Activated CD4-positive, alpha-beta T cell treated with anti-CD3 and anti-CD28 coated beads, Interleukin-2, amount 10 ng/mL, durations not matched to agents 7 days and 5 days (primary cell): ENCODE results near the gene MCF2L2. TPM values are rescaled to one million over a fixed set of nuclear protein-coding genes. Genes with fewer than 3 reads are reported as not detected.

Experiments used
- CTCF ChIA-PET: fragments of 350-600 bp; sonication (Branson Sonifier 250); formaldehyde crosslinking; loops from one replicate; lab custom pipeline; 2021; ENCODE audit warnings: antibody characterized with exemption; lab: Charles Lee
- POLR2A ChIA-PET: fragments of 350-600 bp; sonication (Branson Sonifier 250); formaldehyde crosslinking; loops from one replicate; lab custom pipeline; 2021; ENCODE audit warnings: antibody characterized with exemption; lab: Charles Lee
- DNase-seq: peaks from one replicate; pipeline ENCODE4 v3.0.0-alpha.2; 2020
- H3K27ac Mint-ChIP-seq: one replicate; pipeline ENCODE4 v1.8.0; 2021; ENCODE audit warnings: mild to moderate bottlenecking, moderate library complexity, mixed read lengths
- H3K27me3 Mint-ChIP-seq: one replicate; pipeline ENCODE4 v1.8.0; 2021; ENCODE audit warnings: mixed read lengths
- H3K36me3 Mint-ChIP-seq: one replicate; pipeline ENCODE4 v1.8.0; 2021; ENCODE audit warnings: low read depth, mixed read lengths
- H3K4me1 Mint-ChIP-seq: one replicate; pipeline ENCODE4 v1.8.0; 2021; ENCODE audit warnings: mixed read lengths
- H3K4me3 Mint-ChIP-seq: one replicate; pipeline ENCODE4 v1.8.0; 2021; ENCODE audit warnings: mild to moderate bottlenecking, moderate library complexity, mixed read lengths
- H3K9me3 Mint-ChIP-seq: one replicate; pipeline ENCODE4 v1.8.0; 2021; ENCODE audit warnings: mixed read lengths
- total RNA-seq, 2 experiments: library from RNA; stranded (reverse); gene quantifications; one replicate each; pipeline ENCODE4 v1.2.3, GENCODE V29; 2021

MCF2L2 gene
- total RNA-seq, 2 experiments from 2014 or later = 3.6 to 5.4 TPM

GRCh38 chr3:183327343-183327742 lies 101.1 kb downstream of the MCF2L2 start:
- H3K36me3 Mint-ChIP-seq = no peaks in the 10 kb centered on the region
- ChIA-PET CTCF (no interaction called here), POLR2A (no interaction called here)
- no peak for DNase-seq
- H3K27ac Mint-ChIP-seq = no peak overlapping the region
- H3K4me1 Mint-ChIP-seq = peaks cover 19% of the 10 kb centered on the region
- H3K27me3 Mint-ChIP-seq = no peaks in the 10 kb centered on the region
- no peak overlapping the region for H3K4me3 Mint-ChIP-seq
- H3K9me3 Mint-ChIP-seq = no peaks in the 10 kb centered on the region

- CTCF ChIA-PET = interaction anchor here (0.7 kb wide), 1 partner anchor 13 kb away, joined by 3 read pairs; no protein-coding TSS in a partner anchor
- POLR2A ChIA-PET = no interaction called here
- Mint-ChIP-seq H3K27me3 (no peaks in the 10 kb centered on the region), H3K27ac (no peak overlapping the region), H3K4me1 (peaks cover 23% of the 10 kb centered on the region), H3K9me3 (no peaks in the 10 kb centered on the region), H3K36me3 (no peaks in the 10 kb centered on the region), H3K4me3 (no peak overlapping the region)
- no peak for DNase-seq
These were observed 104.3 kb downstream of the MCF2L2 start for GRCh38 chr3:183324083-183324482.

GRCh38 chr3:183319371-183319770 lies 109.0 kb downstream of the MCF2L2 start:
- peaks cover 2% of the 10 kb centered on the region for H3K36me3 Mint-ChIP-seq

GRCh38 chr3:183318877-183319276 lies 109.5 kb downstream of the MCF2L2 start:
- peak overlapping the region; percentile 49 for H3K4me3 Mint-ChIP-seq
- POLR2A ChIA-PET = no interaction called here
- peak; percentile 45 for DNase-seq

More at GRCh38 chr3:183319371-183319770, 109.0 kb downstream of the MCF2L2 start:
- peak overlapping the region; percentile 49 for H3K4me3 Mint-ChIP-seq
- peak overlapping the region; percentile 79 for H3K27ac Mint-ChIP-seq
- H3K27me3 Mint-ChIP-seq = no peaks in the 10 kb centered on the region
- no peak for DNase-seq
- ChIA-PET POLR2A (no interaction called here), CTCF (interaction anchor here (0.9 kb wide), 1 partner anchor 13 kb away, joined by 3 read pairs; no protein-coding TSS in a partner anchor)
- peaks cover 29% of the 10 kb centered on the region for H3K4me1 Mint-ChIP-seq
- H3K9me3 Mint-ChIP-seq = no peaks in the 10 kb centered on the region

GRCh38 chr3:183317886-183318865 lies 110.2 kb downstream of the MCF2L2 start:
- H3K4me3 Mint-ChIP-seq = no peak overlapping the region
- POLR2A ChIA-PET = no interaction called here

More at GRCh38 chr3:183318877-183319276, 109.5 kb downstream of the MCF2L2 start:
- Mint-ChIP-seq H3K4me1 (peaks cover 29% of the 10 kb centered on the region), H3K9me3 (no peaks in the 10 kb centered on the region), H3K27me3 (no peaks in the 10 kb centered on the region), H3K27ac (peak overlapping the region; percentile 79), H3K36me3 (peaks cover 2% of the 10 kb centered on the region)
- CTCF ChIA-PET = interaction anchor here (0.9 kb wide), 1 partner anchor 13 kb away, joined by 3 read pairs; no protein-coding TSS in a partner anchor

GRCh38 chr3:183317271-183317670 lies 111.1 kb downstream of the MCF2L2 start:
- ChIA-PET CTCF (interaction anchor here (0.6 to 1.0 kb wide), 2 partner anchors 33 to 36 kb away, joined by 4 to 5 read pairs; no protein-coding TSS in a partner anchor), POLR2A (no interaction called here)
- no peaks in the 10 kb centered on the region for H3K9me3 Mint-ChIP-seq

More at GRCh38 chr3:183317886-183318865, 110.2 kb downstream of the MCF2L2 start:
- DNase-seq = no peak
- peaks cover 2% of the 10 kb centered on the region for H3K36me3 Mint-ChIP-seq
- H3K27me3 Mint-ChIP-seq = no peaks in the 10 kb centered on the region
- no peak overlapping the region for H3K27ac Mint-ChIP-seq
- H3K4me1 Mint-ChIP-seq = peaks cover 29% of the 10 kb centered on the region
- CTCF ChIA-PET = interaction anchor here (0.6 to 1.0 kb wide), 2 partner anchors 33 to 37 kb away, joined by 4 to 5 read pairs; no protein-coding TSS in a partner anchor
- no peaks in the 10 kb centered on the region for H3K9me3 Mint-ChIP-seq

GRCh38 chr3:183315739-183316138 lies 112.7 kb downstream of the MCF2L2 start:
- CTCF ChIA-PET = no interaction called here
- POLR2A ChIA-PET = no interaction called here
- peak overlapping the region; percentile 20 for H3K27ac Mint-ChIP-seq
- no peaks in the 10 kb centered on the region for H3K9me3 Mint-ChIP-seq
- H3K4me3 Mint-ChIP-seq = no peak overlapping the region
- H3K27me3 Mint-ChIP-seq = no peaks in the 10 kb centered on the region
- H3K36me3 Mint-ChIP-seq = peaks cover 5% of the 10 kb centered on the region
- DNase-seq = no peak
- H3K4me1 Mint-ChIP-seq = peaks cover 28% of the 10 kb centered on the region

More at GRCh38 chr3:183317271-183317670, 111.1 kb downstream of the MCF2L2 start:
- H3K4me1 Mint-ChIP-seq = peaks cover 29% of the 10 kb centered on the region
- no peaks in the 10 kb centered on the region for H3K27me3 Mint-ChIP-seq
- H3K36me3 Mint-ChIP-seq = peaks cover 5% of the 10 kb centered on the region
- DNase-seq = no peak
- H3K27ac Mint-ChIP-seq = no peak overlapping the region
- no peak overlapping the region for H3K4me3 Mint-ChIP-seq

- DNase-seq = no peak
- Mint-ChIP-seq H3K36me3 (peaks cover 5% of the 10 kb centered on the region), H3K9me3 (no peaks in the 10 kb centered on the region), H3K4me3 (no peak overlapping the region), H3K27me3 (no peaks in the 10 kb centered on the region), H3K4me1 (peaks cover 12% of the 10 kb centered on the region), H3K27ac (no peak overlapping the region)
- ChIA-PET POLR2A (no interaction called here), CTCF (interaction anchor here (0.6 kb wide), 1 partner anchor 546 kb away, joined by 5 read pairs; no protein-coding TSS in a partner anchor)
These were observed 114.7 kb downstream of the MCF2L2 start for GRCh38 chr3:183313764-183314163.

- Mint-ChIP-seq H3K4me3 (no peak overlapping the region), H3K27ac (no peak overlapping the region), H3K27me3 (no peaks in the 10 kb centered on the region), H3K9me3 (no peaks in the 10 kb centered on the region), H3K36me3 (peaks cover 5% of the 10 kb centered on the region), H3K4me1 (peaks cover 9% of the 10 kb centered on the region)
- ChIA-PET POLR2A (no interaction called here), CTCF (interaction anchor here (0.6 kb wide), 1 partner anchor 96 kb away, joined by 3 read pairs; no protein-coding TSS in a partner anchor)
- no peak for DNase-seq
These were observed 115.1 kb downstream of the MCF2L2 start for GRCh38 chr3:183313351-183313750.

- POLR2A ChIA-PET = no interaction called here
- CTCF ChIA-PET = no interaction called here
- Mint-ChIP-seq H3K36me3 (peaks cover 5% of the 10 kb centered on the region), H3K27ac (no peak overlapping the region), H3K4me1 (peaks cover 5% of the 10 kb centered on the region), H3K27me3 (no peaks in the 10 kb centered on the region), H3K9me3 (no peaks in the 10 kb centered on the region), H3K4me3 (no peak overlapping the region)
- DNase-seq = no peak
These were observed 116.0 kb downstream of the MCF2L2 start for GRCh38 chr3:183312433-183312832.

- no peak overlapping the region for H3K4me3 Mint-ChIP-seq
- no peak for DNase-seq
- no peaks in the 10 kb centered on the region for H3K9me3 Mint-ChIP-seq
- H3K27me3 Mint-ChIP-seq = no peaks in the 10 kb centered on the region
- CTCF ChIA-PET = interaction anchor here (0.5 to 2.2 kb wide), 5 partner anchors 9 to 1715 kb away, joined by 3 to 4 read pairs (median 3); no protein-coding TSS in a partner anchor
- peaks cover 17% of the 10 kb centered on the region for H3K4me1 Mint-ChIP-seq
- no peak overlapping the region for H3K27ac Mint-ChIP-seq
- POLR2A ChIA-PET = interaction anchor here (0.7 kb wide), 1 partner anchor 326 kb away, joined by 4 read pairs; no protein-coding TSS in a partner anchor
- peaks cover 4% of the 10 kb centered on the region for H3K36me3 Mint-ChIP-seq
These were observed 117.5 kb downstream of the MCF2L2 start for GRCh38 chr3:183310936-183311335.

GRCh38 chr3:183309276-183309675 lies 119.1 kb downstream of the MCF2L2 start:
- Mint-ChIP-seq H3K36me3 (peaks cover 3% of the 10 kb centered on the region), H3K9me3 (no peaks in the 10 kb centered on the region), H3K4me1 (peaks cover 17% of the 10 kb centered on the region), H3K4me3 (no peak overlapping the region), H3K27me3 (no peaks in the 10 kb centered on the region), H3K27ac (no peak overlapping the region)
- ChIA-PET POLR2A (no interaction called here), CTCF (interaction anchor here (1.4 kb wide), 1 partner anchor 27 kb away, joined by 3 read pairs; no protein-coding TSS in a partner anchor)
- DNase-seq = no peak
